GM12892 (cell line): ENCODE data around the gene OR7D4.

Experiments
- DNase-seq: peaks from one replicate; pipeline ENCODE4 v3.0.0; 2011; ENCODE audit not compliant: insufficient read length
- FAIRE-seq: peaks from 2 replicates; lab custom pipeline; 2011; peaks lifted over from hg19 to GRCh38; lab: Jason Lieb, UNC
- POLR2A ChIP-seq: IDR thresholded peaks from 2 replicates; pipeline ENCODE4 v1.6.1; 2011; ENCODE audit warnings: low read depth, low read length, control low read depth
- POLR2AphosphoS5 ChIP-seq: IDR thresholded peaks from 2 replicates; pipeline ENCODE4 v1.6.1; 2011; ENCODE audit warnings: low read depth, low read length, control low read depth
- TAF1 ChIP-seq: IDR thresholded peaks from 2 replicates; pipeline ENCODE4 v1.6.1; 2011; ENCODE audit warnings: low read depth, mild to moderate bottlenecking, control low read depth, low read length, borderline replicate concordance

The OR7D4 gene

GRCh38 chr19:9165261-9165660 lies 54.1 kb downstream of the OR7D4 start:
- DNase-seq (no peak), FAIRE-seq (no peak)
- TF ChIP-seq POLR2A (no peak), TAF1 (no peak), POLR2AphosphoS5 (no peak)

GRCh38 chr19:9161427-9161826 lies 58.0 kb downstream of the OR7D4 start:
- TF ChIP-seq TAF1 (no peak), POLR2A (no peak), POLR2AphosphoS5 (no peak)
- DNase-seq (no peak), FAIRE-seq (no peak)
